ENCODE data around the gene PAQR8.
A peak's percentile ranks its signal among the peaks of the same experiment; 100 is the strongest.

PAQR8 gene

GRCh38 chr6:52362443-52363227, 684 bp downstream of the PAQR8 start:
- H3K27me3 ChIP-seq (ENCODE audit: control insufficient read depth in 5 of 5, insufficient read depth in 4 of 5, low read length in 5 of 5), result peaks cover 0 to 6% (median 0%) of the 10 kb centered on the region in 5 donors

GRCh38 chr6:52363228-52363867, 1.4 kb downstream of the PAQR8 start:
- Histone ChIP-seq H3K4me1 (ENCODE audit: control insufficient read depth in 5 of 5, insufficient read depth in 5 of 5, low read length in 5 of 5) (peaks cover 3 to 22% (median 19%) of the 10 kb centered on the region in 5 donors), H3K4me3 (ENCODE audit: low read depth in 1 of 5, low read length in 5 of 5) (peak overlapping the region in 4 of 5 donors; percentile 77 to 89 (median 82)), H3K36me3 (ENCODE audit: control insufficient read depth in 5 of 5, insufficient read depth in 5 of 5, low read length in 5 of 5) (peaks cover 0 to 4% (median 0%) of the 10 kb centered on the region in 5 donors), H3K9me3 (ENCODE audit: control insufficient read depth in 5 of 5, low read length in 5 of 5) (no peaks in the 10 kb centered on the region), H3K27me3 (ENCODE audit: control insufficient read depth in 5 of 5, insufficient read depth in 4 of 5, low read length in 5 of 5) (peaks cover 0 to 6% (median 0%) of the 10 kb centered on the region in 5 donors), H3K9ac (ENCODE audit: low read length in 5 of 5) (peak overlapping the region in 3 of 5 donors; percentile 78 to 86 (median 86)), H3K27ac (ENCODE audit: low read depth, low read length) (no peak overlapping the region)

More at GRCh38 chr6:52362443-52363227, 684 bp downstream of the PAQR8 start:
- Histone ChIP-seq H3K27ac (ENCODE audit: low read depth, low read length) (peak overlapping the region; percentile 41), H3K9me3 (ENCODE audit: control insufficient read depth in 5 of 5, low read length in 5 of 5) (no peaks in the 10 kb centered on the region), H3K36me3 (ENCODE audit: control insufficient read depth in 5 of 5, insufficient read depth in 5 of 5, low read length in 5 of 5) (no peaks in the 10 kb centered on the region), H3K9ac (ENCODE audit: low read length in 5 of 5) (peak overlapping the region; percentile 38 to 86 (median 78)), H3K4me1 (ENCODE audit: control insufficient read depth in 5 of 5, insufficient read depth in 5 of 5, low read length in 5 of 5) (peaks cover 3 to 22% (median 19%) of the 10 kb centered on the region in 5 donors), H3K4me3 (ENCODE audit: low read depth in 1 of 5, low read length in 5 of 5) (peak overlapping the region; percentile 39 to 89 (median 79))

- Histone ChIP-seq H3K27ac (ENCODE audit: low read depth, low read length) (no peak overlapping the region), H3K9me3 (ENCODE audit: control insufficient read depth in 5 of 5, low read length in 5 of 5) (no peaks in the 10 kb centered on the region), H3K36me3 (ENCODE audit: control insufficient read depth in 5 of 5, insufficient read depth in 5 of 5, low read length in 5 of 5) (peaks cover 0 to 4% (median 0%) of the 10 kb centered on the region in 5 donors), H3K9ac (ENCODE audit: low read length in 5 of 5) (no peak overlapping the region), H3K27me3 (ENCODE audit: control insufficient read depth in 5 of 5, insufficient read depth in 4 of 5, low read length in 5 of 5) (peaks cover 0 to 6% (median 0%) of the 10 kb centered on the region in 5 donors), H3K4me1 (ENCODE audit: control insufficient read depth in 5 of 5, insufficient read depth in 5 of 5, low read length in 5 of 5) (peaks cover 3 to 22% (median 19%) of the 10 kb centered on the region in 5 donors), H3K4me3 (ENCODE audit: low read depth in 1 of 5, low read length in 5 of 5) (no peak overlapping the region)
Measured at GRCh38 chr6:52364480-52365166, 2.7 kb downstream of the PAQR8 start.

- Histone ChIP-seq H3K4me3 (ENCODE audit: low read depth in 1 of 5, low read length in 5 of 5) (no peak overlapping the region), H3K27ac (ENCODE audit: low read depth, low read length) (no peak overlapping the region), H3K27me3 (ENCODE audit: control insufficient read depth in 5 of 5, insufficient read depth in 4 of 5, low read length in 5 of 5) (peaks cover 0 to 6% (median 0%) of the 10 kb centered on the region in 5 donors), H3K9ac (ENCODE audit: low read length in 5 of 5) (no peak overlapping the region), H3K9me3 (ENCODE audit: control insufficient read depth in 5 of 5, low read length in 5 of 5) (no peaks in the 10 kb centered on the region), H3K36me3 (ENCODE audit: control insufficient read depth in 5 of 5, insufficient read depth in 5 of 5, low read length in 5 of 5) (peaks cover 0 to 4% (median 0%) of the 10 kb centered on the region in 5 donors), H3K4me1 (ENCODE audit: control insufficient read depth in 5 of 5, insufficient read depth in 5 of 5, low read length in 5 of 5) (peaks cover 3 to 22% (median 19%) of the 10 kb centered on the region in 5 donors)
Measured at GRCh38 chr6:52365317-52365716, 3.4 kb downstream of the PAQR8 start.

GRCh38 chr6:52365866-52366540, 4.1 kb downstream of the PAQR8 start:
- Histone ChIP-seq H3K27me3 (ENCODE audit: control insufficient read depth in 5 of 5, insufficient read depth in 4 of 5, low read length in 5 of 5) (peaks cover 0 to 6% (median 0%) of the 10 kb centered on the region in 5 donors), H3K4me1 (ENCODE audit: control insufficient read depth in 5 of 5, insufficient read depth in 5 of 5, low read length in 5 of 5) (peaks cover 3 to 22% (median 19%) of the 10 kb centered on the region in 5 donors), H3K4me3 (ENCODE audit: low read depth in 1 of 5, low read length in 5 of 5) (no peak overlapping the region), H3K36me3 (ENCODE audit: control insufficient read depth in 5 of 5, insufficient read depth in 5 of 5, low read length in 5 of 5) (peaks cover 0 to 4% (median 0%) of the 10 kb centered on the region in 5 donors), H3K9ac (ENCODE audit: low read length in 5 of 5) (no peak overlapping the region), H3K27ac (ENCODE audit: low read depth, low read length) (no peak overlapping the region), H3K9me3 (ENCODE audit: control insufficient read depth in 5 of 5, low read length in 5 of 5) (no peaks in the 10 kb centered on the region)

GRCh38 chr6:52368002-52368401, 6.1 kb downstream of the PAQR8 start:
- H3K27ac ChIP-seq (ENCODE audit: low read depth, low read length), result no peak overlapping the region

GRCh38 chr6:52369234-52369633, 7.3 kb downstream of the PAQR8 start:
- Histone ChIP-seq H3K27ac (ENCODE audit: low read depth, low read length) (no peak overlapping the region), H3K9me3 (ENCODE audit: control insufficient read depth in 5 of 5, low read length in 5 of 5) (no peaks in the 10 kb centered on the region), H3K27me3 (ENCODE audit: control insufficient read depth in 5 of 5, insufficient read depth in 4 of 5, low read length in 5 of 5) (no peaks in the 10 kb centered on the region), H3K4me3 (ENCODE audit: low read depth in 1 of 5, low read length in 5 of 5) (no peak overlapping the region), H3K9ac (ENCODE audit: low read length in 5 of 5) (no peak overlapping the region), H3K4me1 (ENCODE audit: control insufficient read depth in 5 of 5, insufficient read depth in 5 of 5, low read length in 5 of 5) (no peaks in the 10 kb centered on the region), H3K36me3 (ENCODE audit: control insufficient read depth in 5 of 5, insufficient read depth in 5 of 5, low read length in 5 of 5) (peaks cover 0 to 4% (median 0%) of the 10 kb centered on the region in 5 donors)

More at GRCh38 chr6:52368002-52368401, 6.1 kb downstream of the PAQR8 start:
- Histone ChIP-seq H3K9ac (ENCODE audit: low read length in 5 of 5) (no peak overlapping the region), H3K9me3 (ENCODE audit: control insufficient read depth in 5 of 5, low read length in 5 of 5) (no peaks in the 10 kb centered on the region), H3K36me3 (ENCODE audit: control insufficient read depth in 5 of 5, insufficient read depth in 5 of 5, low read length in 5 of 5) (peaks cover 0 to 4% (median 0%) of the 10 kb centered on the region in 5 donors), H3K4me3 (ENCODE audit: low read depth in 1 of 5, low read length in 5 of 5) (no peak overlapping the region), H3K27me3 (ENCODE audit: control insufficient read depth in 5 of 5, insufficient read depth in 4 of 5, low read length in 5 of 5) (peaks cover 0 to 3% (median 0%) of the 10 kb centered on the region in 5 donors), H3K4me1 (ENCODE audit: control insufficient read depth in 5 of 5, insufficient read depth in 5 of 5, low read length in 5 of 5) (peaks cover 0 to 6% (median 3%) of the 10 kb centered on the region in 5 donors)

- Histone ChIP-seq H3K4me3 (ENCODE audit: low read depth in 1 of 5, low read length in 5 of 5) (no peak overlapping the region), H3K9ac (ENCODE audit: low read length in 5 of 5) (no peak overlapping the region), H3K27ac (ENCODE audit: low read depth, low read length) (no peak overlapping the region), H3K4me1 (ENCODE audit: control insufficient read depth in 5 of 5, insufficient read depth in 5 of 5, low read length in 5 of 5) (peaks cover 0 to 5% (median 0%) of the 10 kb centered on the region in 5 donors), H3K27me3 (ENCODE audit: control insufficient read depth in 5 of 5, insufficient read depth in 4 of 5, low read length in 5 of 5) (no peaks in the 10 kb centered on the region), H3K9me3 (ENCODE audit: control insufficient read depth in 5 of 5, low read length in 5 of 5) (no peaks in the 10 kb centered on the region), H3K36me3 (ENCODE audit: control insufficient read depth in 5 of 5, insufficient read depth in 5 of 5, low read length in 5 of 5) (peaks cover 0 to 4% (median 0%) of the 10 kb centered on the region in 5 donors)
Measured at GRCh38 chr6:52371656-52372191, 9.8 kb downstream of the PAQR8 start.

- no peak overlapping the region for H3K27ac ChIP-seq (ENCODE audit: low read depth, low read length)
Measured at GRCh38 chr6:52373151-52373690, 11.3 kb downstream of the PAQR8 start.

More at GRCh38 chr6:52373151-52373690, 11.3 kb downstream of the PAQR8 start:
- Histone ChIP-seq H3K9me3 (ENCODE audit: control insufficient read depth in 5 of 5, low read length in 5 of 5) (no peaks in the 10 kb centered on the region), H3K9ac (ENCODE audit: low read length in 5 of 5) (no peak overlapping the region), H3K36me3 (ENCODE audit: control insufficient read depth in 5 of 5, insufficient read depth in 5 of 5, low read length in 5 of 5) (no peaks in the 10 kb centered on the region), H3K4me1 (ENCODE audit: control insufficient read depth in 5 of 5, insufficient read depth in 5 of 5, low read length in 5 of 5) (peaks cover 2 to 8% (median 3%) of the 10 kb centered on the region in 5 donors), H3K27me3 (ENCODE audit: control insufficient read depth in 5 of 5, insufficient read depth in 4 of 5, low read length in 5 of 5) (no peaks in the 10 kb centered on the region), H3K4me3 (ENCODE audit: low read depth in 1 of 5, low read length in 5 of 5) (no peak overlapping the region)

All from subcutaneous abdominal adipose tissue (tissue), 5 donors.